ENCODE results near the gene MAPK8IP1.

The MAPK8IP1 gene

GRCh38 chr11:45880772-45881570 is 4.5 kb upstream of the MAPK8IP1 start:
- DNase-seq (ENCODE audit: low read depth in 2 of 2) = peak in 1 of 2 donors; percentile 17
- no peak for TF ChIP-seq CTCF (IDR thresholded peaks at IDR 0.05; ENCODE audit: low read depth, low read length)
- no peak overlapping the region for H3K4me3 ChIP-seq (replicated peaks in 1 of 2; ENCODE audit: low read depth in 2 of 2, low read length in 2 of 2)

- no peak for TF ChIP-seq CTCF (IDR thresholded peaks at IDR 0.05; ENCODE audit: low read depth, low read length)
- peak in 1 of 2 donors; percentile 14 for DNase-seq (ENCODE audit: low read depth in 2 of 2)
- H3K4me3 ChIP-seq (replicated peaks in 1 of 2; ENCODE audit: low read depth in 2 of 2, low read length in 2 of 2) = no peak overlapping the region
Observed at GRCh38 chr11:45881708-45882368, 3.6 kb upstream of the MAPK8IP1 start.

- no peak for TF ChIP-seq CTCF (IDR thresholded peaks at IDR 0.05; ENCODE audit: low read depth, low read length)
- DNase-seq (ENCODE audit: low read depth in 2 of 2) = no peak
- H3K4me3 ChIP-seq (replicated peaks in 1 of 2; ENCODE audit: low read depth in 2 of 2, low read length in 2 of 2) = no peak overlapping the region
Observed at GRCh38 chr11:45884596-45885185, 760 bp upstream of the MAPK8IP1 start.

DNA sequence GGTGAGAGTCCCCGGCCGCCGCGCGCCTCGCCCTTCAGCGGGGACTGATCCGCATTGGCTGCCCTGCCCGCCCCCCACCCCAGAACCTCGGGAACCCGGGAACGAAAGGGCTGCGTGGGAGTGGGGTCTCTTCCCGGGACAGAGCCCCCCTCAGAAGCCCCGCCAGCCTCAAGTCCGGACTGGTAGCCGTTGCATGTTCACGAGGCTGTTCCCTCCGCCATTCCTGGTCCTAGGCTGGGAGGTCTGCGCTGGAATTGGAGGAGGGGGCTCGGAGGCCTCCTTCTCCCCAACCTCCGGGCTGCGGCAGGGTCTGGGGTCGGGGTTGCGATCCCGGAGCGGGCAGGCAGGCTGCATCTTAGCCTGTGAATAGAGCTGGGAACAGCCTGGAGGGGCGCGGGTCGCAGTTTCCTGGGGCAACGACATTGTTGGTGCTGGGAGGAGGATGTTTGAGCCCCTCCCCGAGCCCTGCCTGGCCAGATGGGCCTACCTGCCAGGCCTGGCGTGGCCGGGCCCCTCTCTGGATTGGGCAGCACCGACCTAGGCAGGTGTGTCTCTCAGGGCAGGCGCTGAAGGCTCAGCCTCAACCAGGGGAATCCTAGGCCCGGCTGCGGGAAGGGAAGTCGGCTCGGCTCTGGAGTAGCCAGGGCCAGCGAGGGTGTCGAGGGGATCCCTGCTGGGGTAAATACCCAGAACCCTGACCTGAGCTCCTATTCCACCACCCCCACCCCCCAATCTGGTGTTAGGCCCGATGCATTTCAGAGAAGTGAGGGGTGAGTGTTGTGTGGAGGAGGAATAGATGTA is 670 bp downstream of the MAPK8IP1 start:
- no peak for DNase-seq (ENCODE audit: low read depth in 2 of 2)
- H3K4me3 ChIP-seq (replicated peaks in 1 of 2; ENCODE audit: low read depth in 2 of 2, low read length in 2 of 2) = peak overlapping the region; percentile 46
- TF ChIP-seq CTCF (IDR thresholded peaks at IDR 0.05; ENCODE audit: low read depth, low read length) = no peak

- no peak for DNase-seq (ENCODE audit: low read depth in 2 of 2)
- no peak overlapping the region for H3K4me3 ChIP-seq (replicated peaks in 1 of 2; ENCODE audit: low read depth in 2 of 2, low read length in 2 of 2)
- no peak for TF ChIP-seq CTCF (IDR thresholded peaks at IDR 0.05; ENCODE audit: low read depth, low read length)
Observed at GRCh38 chr11:45886816-45887520, 1.5 kb downstream of the MAPK8IP1 start.

DNA sequence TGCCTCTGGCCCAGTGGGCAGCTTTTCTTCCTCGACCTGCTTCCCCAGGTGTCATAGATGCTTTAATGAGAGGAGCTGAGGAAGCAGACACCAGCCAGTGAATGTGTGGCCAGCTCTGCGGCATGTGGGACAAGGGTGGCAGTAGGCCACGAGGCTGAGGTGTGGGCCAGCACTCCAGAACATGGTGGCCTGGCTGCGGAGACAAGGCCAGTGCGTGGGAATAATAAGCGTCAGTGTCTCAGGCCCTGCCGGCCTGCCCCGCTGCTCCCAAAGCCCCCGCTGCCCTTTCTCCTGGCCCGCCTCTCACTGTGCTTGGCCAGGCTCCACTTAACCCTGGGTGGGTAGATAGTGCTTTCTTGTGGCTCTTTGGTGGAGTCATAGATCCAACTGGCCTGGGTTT is 2.1 kb downstream of the MAPK8IP1 start:
- DNase-seq (ENCODE audit: low read depth in 2 of 2) = no peak
- H3K4me3 ChIP-seq (replicated peaks in 1 of 2; ENCODE audit: low read depth in 2 of 2, low read length in 2 of 2) = no peak overlapping the region
- no peak for TF ChIP-seq CTCF (IDR thresholded peaks at IDR 0.05; ENCODE audit: low read depth, low read length)

Measured in cardiac fibroblast (primary cell).